Stimulated activated CD8-positive, alpha-beta memory T cell treated with anti-CD3 and anti-CD28 coated beads, Interleukin-15, amount 100 ng/mL, for 24 hours (primary cell): ENCODE results near the gene TAPBP.

Experiments used
- DNase-seq: peaks from one replicate; pipeline ENCODE4 v3.0.0-alpha.2; 2020; ENCODE audit warnings: low read depth

The TAPBP gene

GRCh38 chr6:33319939-33320314, 6.0 kb upstream of the TAPBP start:
- no peak for DNase-seq

GRCh38 chr6:33318426-33319073, 4.7 kb upstream of the TAPBP start:
- no peak for DNase-seq

DNA sequence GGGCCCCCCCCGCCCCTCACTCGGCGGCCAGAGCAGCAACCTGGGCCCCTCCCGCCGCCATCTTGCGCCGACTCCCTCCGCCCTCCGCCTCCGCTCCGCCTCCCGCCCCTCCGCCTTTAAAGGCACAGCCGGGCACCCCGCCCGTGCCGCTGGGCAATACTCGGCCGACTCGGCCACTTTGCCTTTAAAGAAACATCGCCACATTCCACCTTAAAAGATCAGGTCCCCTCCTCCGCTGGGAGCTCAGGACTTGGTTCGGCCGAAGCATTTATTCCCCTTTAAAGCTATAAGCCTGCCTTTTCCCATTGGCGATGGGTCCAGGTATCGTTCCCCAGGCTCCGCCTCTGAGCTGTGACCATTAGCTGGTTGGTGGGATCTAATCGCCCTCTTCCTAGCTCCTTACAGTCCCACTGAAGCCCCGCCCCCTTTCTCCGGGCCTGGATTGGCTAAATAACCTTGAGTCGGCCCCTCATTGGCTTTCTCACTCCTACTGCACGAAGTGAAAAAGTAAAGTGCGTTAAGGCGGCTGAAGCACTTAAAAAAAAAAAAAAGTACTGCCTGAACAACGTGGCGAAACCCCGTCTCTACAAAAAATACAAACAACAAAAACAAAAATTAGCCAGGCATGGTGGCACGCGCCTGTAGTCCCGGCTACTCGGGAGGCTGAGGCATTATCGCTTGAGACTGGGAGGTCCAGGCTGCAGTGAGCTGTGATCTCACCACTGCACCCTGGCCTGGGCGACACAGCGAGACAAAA, 4.0 kb upstream of the TAPBP start, which contains the start of gene ZBTB22:
ZBTB22 (minus strand) TSS at position 76 of the 757 bp plus-strand sequence. CDS start 828 bp downstream, outside the sequence.
- peak; percentile 75 for DNase-seq

DNA sequence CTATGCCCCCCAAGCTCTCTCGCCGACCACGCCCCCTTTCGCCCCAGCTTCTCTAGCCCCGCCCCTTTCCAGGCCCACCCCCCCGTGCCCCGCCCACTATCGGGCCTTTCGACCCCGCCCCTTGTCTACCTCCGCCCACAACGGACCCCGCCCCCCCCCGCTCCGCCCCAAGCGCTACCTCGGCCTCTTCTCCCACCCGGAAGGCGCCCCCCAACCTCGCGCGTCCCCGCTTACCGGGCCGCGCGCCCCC, 3.5 kb upstream of the TAPBP start:
- no peak for DNase-seq

GRCh38 chr6:33316603-33317418, 2.9 kb upstream of the TAPBP start:
- DNase-seq: no peak

DNA sequence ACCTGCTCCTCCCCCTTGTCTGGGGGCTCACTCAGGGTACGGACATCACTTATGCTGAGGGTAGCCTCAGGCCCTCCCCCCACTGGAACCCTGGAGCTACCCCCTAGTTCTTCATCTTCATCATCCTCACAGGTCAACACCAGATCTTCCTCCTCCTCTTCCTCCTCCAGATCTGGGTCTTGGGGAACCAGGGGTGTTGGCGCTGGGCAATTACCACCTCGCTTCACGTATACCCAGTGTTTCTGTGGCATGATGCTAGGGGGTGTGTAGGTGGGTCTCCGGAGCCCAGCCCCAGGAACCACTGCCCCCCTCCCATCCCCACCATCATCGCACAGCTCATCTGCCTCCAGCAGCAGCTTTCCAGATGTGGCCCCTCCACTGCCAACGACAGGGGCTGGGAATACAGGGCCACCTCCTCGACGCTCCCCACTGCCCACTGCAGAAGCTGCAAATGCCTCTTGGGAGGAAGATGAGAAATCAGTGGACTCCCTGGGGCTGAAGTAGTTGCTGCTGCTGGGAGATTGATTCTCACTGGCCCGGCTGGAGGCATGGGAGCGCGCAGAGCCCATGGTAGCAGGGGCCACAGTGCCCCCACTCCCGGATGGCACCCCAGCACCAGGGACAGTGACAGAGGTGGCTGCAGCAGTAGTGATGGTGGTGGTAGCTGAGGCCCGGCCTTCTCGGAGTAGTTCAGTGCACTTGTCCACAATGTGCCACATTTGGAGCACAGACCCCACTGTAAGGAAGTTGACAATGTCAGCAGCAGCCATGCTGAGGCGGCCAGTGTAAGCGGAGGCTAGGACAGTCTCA, 2.1 kb upstream of the TAPBP start:
- no peak for DNase-seq

DNA sequence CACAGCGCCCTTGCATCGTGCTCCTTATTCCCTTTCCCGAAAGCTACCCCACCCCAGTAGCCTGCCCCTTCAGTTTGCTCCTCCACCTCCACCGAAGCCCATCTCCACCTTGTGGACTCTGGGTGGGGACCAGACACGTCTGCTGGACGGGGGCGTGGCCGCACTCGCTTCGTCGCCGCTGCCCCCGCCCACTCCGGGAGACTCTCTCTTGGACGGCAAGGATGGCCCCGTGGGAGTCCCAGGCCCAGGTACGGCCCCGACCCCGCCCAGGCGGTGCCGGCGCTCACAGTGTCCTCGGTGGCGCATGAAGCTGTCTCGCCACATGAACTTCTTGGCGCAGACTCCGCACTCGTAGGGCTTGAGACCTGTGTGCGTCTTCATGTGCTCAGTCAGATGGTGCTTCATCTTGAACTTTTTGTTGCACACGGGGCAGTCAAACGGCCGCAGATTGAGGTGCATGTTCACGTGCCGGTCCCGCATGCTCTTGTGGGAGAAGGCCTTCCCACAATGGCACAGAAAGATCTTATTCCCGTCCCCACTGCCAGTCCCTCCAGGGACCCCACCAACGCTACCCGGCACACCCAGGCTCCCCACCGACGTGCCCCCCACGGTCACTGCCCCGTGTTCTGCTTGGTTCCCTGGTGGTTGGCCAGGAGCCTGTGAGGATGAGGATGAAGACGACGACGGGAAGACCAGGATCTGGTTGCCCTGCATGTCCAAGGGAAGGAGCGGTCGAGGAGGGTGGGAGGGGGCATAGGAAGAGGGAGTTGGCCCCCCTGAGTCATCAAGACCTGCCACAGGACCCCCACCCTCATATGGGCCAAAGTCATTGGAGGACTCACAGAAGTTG, 1.3 kb upstream of the TAPBP start:
- DNase-seq: no peak

- no peak for DNase-seq
Observed at GRCh38 chr6:33314515-33314942, 651 bp upstream of the TAPBP start.

DNA sequence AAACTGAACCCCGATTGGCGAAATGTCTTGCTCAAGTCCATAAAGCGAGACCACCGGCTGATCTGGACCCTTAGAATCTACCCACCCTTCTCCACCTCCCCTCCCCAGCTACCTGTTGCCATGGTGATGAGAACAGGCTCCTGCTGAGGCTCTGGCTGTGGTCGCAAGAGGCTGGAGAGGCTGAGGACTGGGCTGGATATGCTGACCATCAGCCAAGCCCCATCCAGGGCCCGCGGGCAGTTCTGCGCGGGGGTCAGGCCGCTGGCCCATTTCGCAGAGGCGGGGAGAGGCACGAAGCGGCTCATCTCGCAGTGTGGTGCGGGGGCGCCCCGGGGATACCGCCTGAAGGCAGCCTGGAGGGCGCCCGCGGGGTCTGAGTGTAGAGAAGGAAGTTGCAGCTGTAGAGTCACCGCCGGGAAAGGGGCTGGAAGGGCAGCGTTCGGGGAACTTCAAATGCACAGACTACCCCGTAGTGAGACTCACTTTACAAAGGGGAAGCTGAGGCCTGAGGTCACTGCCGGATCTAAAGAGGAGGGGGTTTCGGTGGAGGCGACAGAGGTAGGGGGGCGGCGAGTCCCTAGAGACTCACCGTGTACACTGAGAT, 671 bp downstream of the TAPBP start:
- DNase-seq: no peak

DNA sequence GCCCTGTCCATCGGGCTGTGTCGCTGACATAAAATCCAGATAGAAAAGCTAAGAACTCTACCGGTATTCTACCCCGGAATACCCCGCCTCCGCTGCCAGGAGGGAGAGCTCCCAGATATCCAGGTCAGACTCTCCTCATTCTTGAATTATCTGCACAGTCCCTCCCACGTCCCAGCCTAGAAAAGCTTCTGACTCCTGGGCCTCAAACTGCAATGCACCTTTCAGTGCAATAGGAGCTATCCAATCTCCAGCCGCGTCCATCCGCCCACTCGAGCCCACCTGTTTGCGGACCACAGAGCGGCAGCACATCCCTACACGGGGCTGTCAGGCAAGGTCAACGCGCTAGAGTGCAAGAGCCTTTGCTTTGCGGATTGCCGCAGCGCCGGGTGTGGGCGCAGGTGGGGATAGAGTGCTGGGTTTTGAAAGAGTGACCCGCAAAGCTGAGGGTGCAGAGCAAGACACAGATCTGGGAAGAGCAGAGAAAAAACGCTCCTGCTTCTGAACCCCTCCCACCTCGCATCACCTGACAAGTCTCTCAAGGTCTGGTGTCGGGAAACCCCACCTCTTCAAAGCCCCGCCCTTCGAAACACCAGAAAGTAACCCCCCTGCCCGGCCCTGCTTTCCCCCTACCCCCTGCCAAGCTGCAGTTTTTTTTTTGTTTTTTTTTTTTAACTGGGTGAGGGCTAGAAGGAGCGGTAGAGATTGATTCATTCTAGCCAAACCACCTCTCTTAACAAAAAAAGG, 1.3 kb downstream of the TAPBP start:
- no peak for DNase-seq

GRCh38 chr6:33306356-33306755, 7.5 kb downstream of the TAPBP start:
- no peak for DNase-seq

DNA sequence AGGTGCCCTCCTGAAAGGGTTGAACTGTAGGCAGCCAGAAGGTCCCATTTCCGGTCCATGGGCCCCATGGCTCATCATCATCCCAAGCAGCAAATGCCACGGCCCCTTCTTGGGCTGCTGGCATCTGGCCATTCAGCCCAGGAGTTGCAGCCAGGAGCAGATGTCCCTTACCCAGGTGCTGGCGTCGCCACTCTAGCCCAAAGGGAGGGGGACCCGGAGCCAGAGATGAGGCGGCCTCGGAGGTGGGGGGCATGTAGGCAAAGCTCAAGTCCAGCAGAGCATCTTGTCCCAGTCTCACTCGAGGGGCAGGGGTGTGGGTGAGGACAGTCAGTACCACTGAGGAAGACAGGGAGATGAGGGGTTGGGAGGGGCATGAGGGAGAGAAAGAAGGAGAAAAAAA, 8.8 kb downstream of the TAPBP start:
- no peak for DNase-seq

DNA sequence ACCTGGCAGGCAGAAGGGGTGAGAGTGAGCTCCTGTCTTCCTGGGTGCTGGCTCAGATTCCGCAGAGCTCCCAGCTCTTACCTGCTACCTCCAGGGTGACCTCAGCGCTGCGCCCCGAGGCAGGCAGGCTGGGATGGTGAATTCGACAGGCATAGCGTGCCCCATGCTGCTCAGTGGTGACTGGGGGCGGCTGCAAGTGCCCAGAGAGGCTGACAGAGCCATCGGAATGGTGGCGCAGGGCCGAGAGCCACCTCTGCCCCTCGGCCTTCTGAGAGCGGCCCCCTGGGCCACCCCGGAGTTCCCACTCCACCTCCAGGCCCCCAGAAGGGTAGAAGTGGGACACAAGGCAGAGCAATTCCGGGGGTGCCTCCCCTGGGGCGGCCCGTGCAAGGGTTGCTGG, 9.7 kb downstream of the TAPBP start:
- DNase-seq: no peak

DNA sequence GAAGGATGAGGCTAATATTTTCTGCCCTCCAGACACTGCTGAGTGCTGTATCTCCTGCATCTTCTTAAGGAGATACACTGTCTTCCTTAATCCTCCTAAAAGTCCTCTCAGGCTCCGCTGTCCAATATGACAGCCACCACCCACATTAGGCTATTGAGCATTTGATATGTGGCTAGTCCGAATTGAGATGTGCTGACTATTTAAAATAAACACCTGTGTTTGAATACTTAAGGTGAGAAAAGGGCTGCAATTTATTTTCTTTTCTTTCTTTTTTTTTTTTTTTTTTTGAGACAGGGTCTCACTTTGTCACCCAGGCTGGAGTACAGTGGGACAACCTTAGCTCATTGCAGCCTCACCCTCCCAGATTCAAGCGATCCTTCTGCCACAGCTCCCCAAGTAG, 12.0 kb downstream of the TAPBP start:
- no peak for DNase-seq

DNA sequence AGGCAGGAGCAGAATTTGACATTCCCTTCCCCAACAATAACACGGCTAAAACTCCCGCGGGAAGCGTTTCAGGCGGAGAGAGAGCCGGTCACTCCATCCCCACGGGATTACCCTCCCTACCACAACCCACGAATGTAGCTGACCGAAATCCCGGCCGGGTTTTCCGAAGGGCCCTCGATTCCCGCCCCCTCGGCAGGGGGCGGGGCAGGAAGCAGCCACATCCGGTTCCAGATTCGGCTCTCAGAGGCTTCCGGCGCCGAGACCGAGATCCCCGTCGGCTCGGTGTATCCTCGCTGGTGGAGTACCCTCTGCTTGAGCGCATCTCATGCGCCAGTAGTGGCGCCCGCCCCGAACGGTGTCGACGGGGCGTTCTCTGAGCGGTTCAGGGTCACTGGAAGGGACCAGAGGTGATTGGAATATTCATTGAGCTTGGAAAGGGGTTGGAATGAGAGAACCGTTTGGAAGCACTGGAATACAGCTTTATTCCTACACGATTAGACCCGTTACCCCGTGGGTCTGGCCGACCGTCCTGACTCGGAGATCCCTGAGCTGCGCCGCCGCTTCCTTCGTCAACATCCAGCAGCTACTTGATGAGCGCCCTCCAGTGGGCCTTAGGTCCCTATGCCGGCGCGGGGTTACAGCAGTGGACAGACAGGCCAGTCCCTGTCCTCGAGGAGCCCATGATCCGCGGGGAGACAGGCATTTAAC, 14.5 kb downstream of the TAPBP start:
- DNase-seq: peak; percentile 87

- DNase-seq: no peak
Observed at GRCh38 chr6:33298773-33299236, 15.1 kb downstream of the TAPBP start, which contains the start of gene RGL2. TSS of gene RGL2 (minus strand) at chr6:33298942. CDS start at chr6:33298610, 332 bp downstream.

DNA sequence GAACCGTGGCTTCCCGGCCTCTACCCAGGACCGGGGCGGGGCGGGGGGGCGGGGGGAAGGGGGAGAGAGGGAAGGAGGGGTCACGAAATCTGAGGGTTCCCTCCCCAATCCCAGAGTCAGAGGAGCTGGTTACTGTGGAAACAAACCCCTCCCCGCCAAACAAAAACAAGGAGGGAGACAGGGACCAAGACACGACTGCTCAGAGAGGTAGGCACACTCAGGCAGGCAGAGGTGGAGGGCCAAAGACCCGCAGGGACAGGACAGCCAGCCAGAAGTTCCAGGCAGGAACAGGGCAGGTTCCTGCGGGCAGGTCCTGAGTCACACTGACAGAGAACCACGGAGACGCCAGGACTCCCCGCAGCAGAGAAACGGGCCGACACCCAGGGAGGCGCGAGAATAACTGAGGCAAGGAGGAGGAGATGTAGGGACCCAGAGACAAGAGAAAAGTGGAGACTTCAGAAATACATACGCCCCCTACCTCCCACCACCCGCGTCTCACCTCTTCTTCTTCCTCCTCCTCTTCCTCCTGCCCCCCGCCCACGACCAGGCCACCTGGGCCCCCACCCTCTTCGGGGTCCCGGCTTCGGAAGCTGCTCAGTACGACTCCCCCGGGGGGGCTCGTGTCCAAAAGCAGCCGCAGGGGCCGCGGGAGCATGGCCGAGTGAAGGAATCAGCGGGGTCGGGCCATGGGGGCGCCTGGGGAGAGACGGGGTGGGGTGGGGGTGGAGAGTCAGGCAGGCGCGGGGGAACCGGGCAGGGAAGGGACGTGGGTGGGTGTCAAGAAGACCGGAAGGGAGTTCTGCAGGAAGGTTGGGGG, 15.7 kb downstream of the TAPBP start:
- no peak for DNase-seq

- DNase-seq: no peak
Observed at GRCh38 chr6:33297406-33297955, 16.4 kb downstream of the TAPBP start.
